VCaP (cell line): ENCODE measurements around the gene IL31RA.

ENCODE experiments used
- H3K27ac ChIP-seq: fragments of 450-650 bp; 2 replicates; pipeline ENCODE4 v1.5.1; 2017
- CTCF ChIP-seq: fragments of 450-650 bp; conservative IDR thresholded peaks from 2 replicates; pipeline ENCODE4 v1.5.1; 2017; ENCODE audit warnings: mild to moderate bottlenecking, moderate library complexity

The IL31RA gene

DNA sequence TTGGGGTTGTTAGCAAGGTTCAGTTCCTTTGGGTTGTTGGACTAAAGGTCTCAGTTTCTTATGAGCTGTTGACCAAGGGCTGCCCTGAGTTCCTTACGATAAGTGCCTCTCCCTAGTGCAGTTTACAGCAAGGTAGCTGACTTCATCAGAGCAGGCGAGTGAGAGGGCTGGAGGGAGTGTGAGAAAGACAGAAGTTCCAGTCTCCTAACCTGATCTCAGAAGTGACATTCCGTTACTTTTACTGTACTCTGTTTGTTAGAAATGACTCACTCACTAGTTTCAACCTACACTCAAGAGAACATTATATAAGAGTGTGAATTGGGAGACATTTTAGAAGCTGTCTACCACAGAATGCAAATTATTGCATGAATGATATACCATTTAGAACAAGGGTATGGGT lies 21.2 kb upstream of the IL31RA start:
- no peak overlapping the region for H3K27ac ChIP-seq
- TF ChIP-seq CTCF, result no peak

- no peak for TF ChIP-seq CTCF
- H3K27ac ChIP-seq, result no peak overlapping the region
Measured at GRCh38 chr5:55832446-55832845, 18.7 kb upstream of the IL31RA start.

GRCh38 chr5:55836191-55836590 lies 15.0 kb upstream of the IL31RA start:
- H3K27ac ChIP-seq, result no peak overlapping the region

DNA sequence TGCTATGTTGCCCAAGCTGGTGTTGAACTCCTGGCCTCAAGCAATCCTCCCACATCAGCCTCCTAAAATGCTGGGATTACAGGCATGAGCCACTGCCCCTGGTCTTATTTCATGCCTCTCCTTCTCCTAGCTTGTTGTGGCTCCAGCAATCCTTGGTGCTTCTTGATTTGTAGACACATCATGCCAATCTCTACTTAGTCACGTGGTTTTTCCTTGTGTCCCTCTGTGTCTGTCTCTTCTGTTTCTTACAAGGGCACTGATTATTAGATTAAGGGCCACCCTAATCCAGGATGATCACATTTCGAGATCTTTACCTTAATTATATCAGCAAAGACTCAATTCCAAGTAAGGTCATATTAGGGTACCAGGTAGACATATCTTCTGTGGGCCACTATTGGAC lies 9.2 kb upstream of the IL31RA start:
- no peak overlapping the region for H3K27ac ChIP-seq
- TF ChIP-seq CTCF, result no peak

More at GRCh38 chr5:55836191-55836590, 15.0 kb upstream of the IL31RA start:
- TF ChIP-seq CTCF, result no peak

DNA sequence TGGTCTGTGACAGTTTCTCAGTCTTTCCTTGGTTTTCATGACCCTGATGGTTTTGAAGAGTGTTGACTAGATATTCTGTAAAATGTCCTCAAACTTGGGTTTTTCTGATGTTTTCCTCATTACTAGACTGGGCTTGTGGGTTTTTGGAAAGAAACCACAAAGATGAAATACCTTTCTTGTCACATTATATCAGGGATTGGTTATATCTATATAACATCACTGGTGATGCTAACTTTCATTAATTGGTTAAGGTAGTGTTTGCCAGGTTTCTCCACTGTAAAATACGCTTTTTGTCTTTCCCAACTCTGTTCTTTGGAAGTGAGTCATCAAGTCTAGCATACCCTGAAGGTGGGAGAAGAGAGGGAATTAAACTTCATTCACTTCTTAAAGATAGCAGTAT lies 3.3 kb upstream of the IL31RA start:
- TF ChIP-seq CTCF, result no peak
- no peak overlapping the region for H3K27ac ChIP-seq

GRCh38 chr5:55848783-55849182 lies 2.4 kb upstream of the IL31RA start:
- no peak overlapping the region for H3K27ac ChIP-seq
- no peak for TF ChIP-seq CTCF

DNA sequence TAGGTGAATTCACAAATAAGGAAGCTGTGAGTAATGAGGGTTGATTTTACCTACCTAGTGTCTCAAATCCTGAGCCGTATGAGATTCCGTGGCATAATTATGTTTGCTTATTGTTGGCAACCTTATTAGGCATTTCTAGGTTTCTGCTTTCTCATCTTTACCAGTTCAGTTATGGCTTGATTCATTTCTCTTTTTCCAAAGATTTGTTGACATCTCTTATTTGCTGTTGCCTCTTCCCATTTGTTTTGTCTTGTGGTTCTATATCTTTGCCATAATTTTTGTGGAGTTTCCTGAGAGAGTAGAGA lies 470 bp downstream of the IL31RA start:
- no peak overlapping the region for H3K27ac ChIP-seq
- TF ChIP-seq CTCF, result no peak

DNA sequence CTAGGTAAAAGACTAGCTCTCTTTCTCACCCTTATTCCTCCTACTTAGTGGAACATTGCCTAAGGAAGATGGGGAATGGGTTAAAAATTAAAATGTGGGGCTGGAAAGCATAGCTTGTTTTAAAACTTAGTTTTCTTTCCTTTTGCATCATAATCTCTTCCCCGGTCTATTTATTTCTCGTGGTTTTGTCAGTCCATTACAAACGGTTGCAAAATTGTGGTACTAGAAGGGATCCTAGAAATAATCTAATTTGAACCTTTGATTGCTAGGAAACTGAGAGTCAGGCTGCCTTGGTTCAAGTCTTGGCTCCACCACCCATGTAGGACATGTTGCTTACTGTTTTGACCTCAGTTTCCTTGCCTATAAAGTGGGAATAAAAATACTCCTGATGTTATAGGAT lies 1.3 kb downstream of the IL31RA start:
- no peak overlapping the region for H3K27ac ChIP-seq
- no peak for TF ChIP-seq CTCF
